Measurements from ENCODE around the gene FURIN. TPM values are rescaled to one million over a fixed set of nuclear protein-coding genes. Genes with fewer than 3 reads are reported as not detected.

The FURIN gene
- total and polyA plus RNA-seq, 9 of the 15 experiments (the other 6 are each of a cell fraction or from before 2014, with no cell fraction given): 0.92 to 99.9 (median 34.8) TPM

- peak in 1 of 2 experiments; percentile 87; a peak in 2 of 4 replicates for TF ChIP-seq ZNF318 (IDR thresholded peaks at IDR 0.05; ENCODE audit: borderline replicate concordance in 1 of 2, low read depth in 1 of 2)
- no peak for TF ChIP-seq ADNP (tag; IDR thresholded peaks at IDR 0.05)
- no peak for TF ChIP-seq BRD4 (IDR thresholded peaks at IDR 0.05)
- no peak for TF ChIP-seq PML (IDR thresholded peaks at IDR 0.05; ENCODE audit: low read length)
- TF ChIP-seq ZBTB9 (CRISPR knock-in tag; IDR thresholded peaks at IDR 0.05): no peak
- no peak for TF ChIP-seq LARP7 (IDR thresholded peaks at IDR 0.05)
- no peak for TF ChIP-seq ZFP1 (CRISPR knock-in tag; IDR thresholded peaks at IDR 0.05)
- TF ChIP-seq SP1 (CRISPR knock-in tag; IDR thresholded peaks at IDR 0.05): no peak
- TF ChIP-seq HOXB6 (CRISPR knock-in tag; IDR thresholded peaks at IDR 0.05; ENCODE audit: borderline replicate concordance): no peak
- no peak for TF ChIP-seq RBM17 (IDR thresholded peaks at IDR 0.05; ENCODE audit: borderline replicate concordance, low read depth, low read length)
- no peak for TF ChIP-seq ZNF740 (CRISPR knock-in tag; IDR thresholded peaks at IDR 0.05)
- no peak for TF ChIP-seq ZNF740 (tag; IDR thresholded peaks at IDR 0.05)
- TF ChIP-seq ZFPM2 (CRISPR knock-in tag; IDR thresholded peaks at IDR 0.05): no peak
- no peak for TF ChIP-seq ZNF785 (CRISPR knock-in tag; IDR thresholded peaks at IDR 0.05)
- TF ChIP-seq SMC3 (conservative IDR thresholded peaks at IDR 0.05; ENCODE audit: insufficient read depth, low read depth, low read length): no peak
- 0 out of 2 replicates have a peak, but pooled peaks have one; percentile 34 for TF ChIP-seq ZEB2 (IDR thresholded peaks at IDR 0.05)
- no peak for TF ChIP-seq ZNF77 (CRISPR knock-in tag; IDR thresholded peaks at IDR 0.05)
- TF ChIP-seq FOSL1 (tag; conservative IDR thresholded peaks at IDR 0.05): peak; percentile 95
- TF ChIP-seq ZNF431 (CRISPR knock-in tag; IDR thresholded peaks at IDR 0.05): no peak
- TF ChIP-seq ZNF253 (CRISPR knock-in tag; conservative IDR thresholded peaks at IDR 0.05): no peak
Measured at GRCh38 chr15:90836296-90836871, 32.0 kb upstream of the FURIN start (continued).

All from K562 (cell line).